Transverse colon (tissue), 4 donors: Measurements from ENCODE around the gene ONECUT3.

Experiments used
- CTCF ChIP-seq, 5 experiments: fragments of 200-600 bp in 3 of 5; fragments of 450-650 bp in 2 of 5; sonication (generic) in 3 of 5; IDR thresholded peaks; 1 replicate in 2 of 5; 2 replicates in 3 of 5; pipeline ENCODE4 v1.5.1; 2016 to 2017; ENCODE audit warnings: antibody characterized with exemption in 5 of 5, inconsistent platforms in 3 of 5, mild to moderate bottlenecking in 2 of 5, moderate library complexity in 1 of 5
- EP300 ChIP-seq: sonication (generic); formaldehyde crosslinking; IDR thresholded peaks from one replicate; pipeline ENCODE4 v1.6.1; 2017; ENCODE audit warnings: antibody characterized with exemption, low read depth
- POLR2A ChIP-seq: fragments of 450-650 bp; IDR thresholded peaks from one replicate; pipeline ENCODE4 v1.6.1; 2016; ENCODE audit warnings: antibody characterized with exemption, mild to moderate bottlenecking, moderate library complexity
- POLR2AphosphoS5 ChIP-seq, 3 donors: sonication (generic); formaldehyde crosslinking; IDR thresholded peaks; one replicate each; pipeline ENCODE4 v1.6.1; 2016; ENCODE audit warnings: antibody characterized with exemption in 3 of 3

GRCh38 chr19:1719519-1719918, 33.8 kb upstream of the ONECUT3 start:
- TF ChIP-seq CTCF (IDR thresholded peaks at IDR 0.05): no peak
- TF ChIP-seq POLR2A: no peak
- no peak for TF ChIP-seq EP300
- no peak for TF ChIP-seq POLR2AphosphoS5 (IDR thresholded peaks at IDR 0.05)
